B cell (primary cell): ENCODE data around the gene XYLT1. TPM values are rescaled to one million over a fixed set of nuclear protein-coding genes. Genes with fewer than 3 reads are reported as not detected.

ENCODE experiments used
- ATAC-seq: fragments of 200-7000 bp; cut with Tn5 transposase; one replicate; pipeline ENCODE4 v1.10.0; 2021; ENCODE audit warnings: low read depth, mild to moderate bottlenecking, moderate number of reproducible peaks, moderate library complexity
- CTCF ChIA-PET: fragments of 350-600 bp; sonication (Branson Sonifier 250); formaldehyde crosslinking; loops from one replicate; lab custom pipeline; 2021; ENCODE audit warnings: antibody characterized with exemption, inconsistent platforms; lab: Charles Lee
- POLR2A ChIA-PET: fragments of 350-600 bp; sonication (Branson Sonifier 250); formaldehyde crosslinking; loops from one replicate; lab custom pipeline; 2021; ENCODE audit warnings: antibody characterized with exemption; lab: Charles Lee
- DNase-seq: peaks from one replicate; pipeline ENCODE4 v3.0.0; 2013
- H2AFZ ChIP-seq: 2 replicates; pipeline ENCODE4 v1.6.1; 2012; ENCODE audit warnings: mild to moderate bottlenecking, low read depth, low read length; ENCODE audit not compliant: insufficient read depth, poor library complexity, severe bottlenecking
- H3K27ac ChIP-seq, 2 donors: 1 replicate in 1 of 2; 2 replicates in 1 of 2; pipeline ENCODE4 v1.5.1; 2012 to 2013; ENCODE audit warnings: low read length in 2 of 2, mild to moderate bottlenecking in 2 of 2, moderate library complexity in 1 of 2
- H3K27me3 ChIP-seq, 4 experiments: fragments of 200-600 bp in 1 of 4; sonication (generic) in 1 of 4; replicated peaks in 1 of 4; 1 replicate in 2 of 4; 2 replicates in 2 of 4; pipeline versions ENCODE4 v1.6.1 to v1.7.0; 2013 to 2016; ENCODE audit warnings: low read length in 3 of 4, mild to moderate bottlenecking in 2 of 4, mixed read lengths in 1 of 4, moderate library complexity in 1 of 4; ENCODE audit not compliant: insufficient read depth in 4 of 4, control insufficient read depth in 3 of 4; ENCODE audit errors: control extremely low read depth in 1 of 4
- H3K36me3 ChIP-seq, 2 experiments: replicated peaks in 1 of 2; 1 replicate in 1 of 2; 2 replicates in 1 of 2; pipeline versions ENCODE4 v1.6.1 to v1.7.1; 2013; ENCODE audit warnings: low read length in 1 of 2; ENCODE audit not compliant: insufficient read depth in 2 of 2, control insufficient read depth in 1 of 2; ENCODE audit errors: control extremely low read depth in 1 of 2, extremely low read depth in 1 of 2
- H3K4me1 ChIP-seq, 2 donors: fragments of 200-600 bp in 1 of 2; sonication (generic) in 1 of 2; 1 replicate in 1 of 2; 2 replicates in 1 of 2; pipeline versions ENCODE4 v1.5.1 to v1.6.1; 2013 to 2017; ENCODE audit warnings: low read length in 2 of 2; ENCODE audit not compliant: control insufficient read depth in 2 of 2, insufficient read depth in 2 of 2
- H3K4me2 ChIP-seq: replicated peaks from 2 replicates; pipeline ENCODE3; 2012; ENCODE audit warnings: mild to moderate bottlenecking, low read depth, low read length; ENCODE audit not compliant: poor library complexity, severe bottlenecking
- H3K4me3 ChIP-seq, 5 experiments: fragments of 200-600 bp in 1 of 5; sonication (generic) in 1 of 5; 1 replicate in 3 of 5; 2 replicates in 2 of 5; pipeline versions ENCODE4 v1.5.1 to v1.7.0; 2011 to 2016; ENCODE audit warnings: low read length in 4 of 5, mild to moderate bottlenecking in 4 of 5, low read depth in 2 of 5, control low read depth in 1 of 5, moderate library complexity in 1 of 5; ENCODE audit not compliant: insufficient read depth in 1 of 5; ENCODE audit errors: control extremely low read depth in 1 of 5, extremely low read depth in 1 of 5
- H3K79me2 ChIP-seq: fragments of 200-600 bp; sonication (generic); one replicate; pipeline ENCODE4 v1.6.0; 2016; ENCODE audit warnings: low read length; ENCODE audit not compliant: control insufficient read depth, insufficient read depth
- H3K9ac ChIP-seq: fragments of 200-600 bp; sonication (generic); 2 replicates; pipeline ENCODE4 v1.6.1; 2017; ENCODE audit warnings: mild to moderate bottlenecking, low read length, moderate library complexity
- H3K9me3 ChIP-seq, 3 donors: one replicate each; pipeline versions ENCODE4 v1.6.1 to v1.7.1; 2013; ENCODE audit warnings: low read length in 2 of 3; ENCODE audit not compliant: control insufficient read depth in 2 of 3, insufficient read depth in 1 of 3; ENCODE audit errors: control extremely low read depth in 1 of 3
- H4K20me1 ChIP-seq: 2 replicates; pipeline ENCODE4 v1.6.0; 2012; ENCODE audit warnings: mild to moderate bottlenecking, low read length; ENCODE audit not compliant: insufficient read depth, control insufficient read depth, poor library complexity, severe bottlenecking
- H3K27ac Mint-ChIP-seq: one replicate; pipeline ENCODE4 v1.8.0; 2021; ENCODE audit warnings: mixed read lengths
- H3K27me3 Mint-ChIP-seq: one replicate; pipeline ENCODE4 v1.8.0; 2021; ENCODE audit warnings: mixed read lengths
- H3K4me1 Mint-ChIP-seq: one replicate; pipeline ENCODE4 v1.8.0; 2021; ENCODE audit warnings: mixed read lengths
- H3K4me3 Mint-ChIP-seq: one replicate; pipeline ENCODE4 v1.8.0; 2021; ENCODE audit warnings: mixed read lengths
- H3K9me3 Mint-ChIP-seq: one replicate; pipeline ENCODE4 v1.8.0; 2022; ENCODE audit warnings: mixed read lengths; ENCODE audit not compliant: insufficient read depth
- EZH2 ChIP-seq: IDR thresholded peaks from 2 replicates; pipeline ENCODE4 v1.6.1; 2012; ENCODE audit warnings: borderline replicate concordance, low read depth, mild to moderate bottlenecking, moderate library complexity, low read length; ENCODE audit not compliant: insufficient read depth, poor library complexity, severe bottlenecking
- WGBS: methylation state at CpG from one replicate; pipeline ENCODE4 v1.1.5; 2013; ENCODE audit warnings: missing lambda C conversion rate; ENCODE audit not compliant: insufficient coverage; 5-methylcytosine and 5-hydroxymethylcytosine counted together
- intact Hi-C: fragments of 100-400 bp; cut with micrococcal nuclease; formaldehyde crosslinking; loops from one replicate; pipeline ENCODE4 v1.10.0; 2022
- polyA plus RNA-seq: library from polyadenylated mRNA; depleted of rRNA; stranded (reverse); fragments of >200 nt; gene quantifications from 2 replicates; pipeline ENCODE4 v1.2.3, GENCODE V29; 2012
- total RNA-seq, 2 donors: library from RNA; stranded (reverse); fragments of 120-200 nt in 1 of 2; gene quantifications; 1 replicate in 1 of 2; 2 replicates in 1 of 2; pipeline versions ENCODE4 v1.2.3 to v1.2.4, GENCODE V29; 2013 to 2022
- TF ChIP-seq, protein P1 (sequence below): fragments of 200-600 bp; IDR thresholded peaks from one replicate; pipeline ENCODE4 v1.8.0; 2022; ENCODE audit warnings: antibody characterized with exemption, mild to moderate bottlenecking

Gene XYLT1
- total and polyA plus RNA-seq, 2 donors (not counting 1 experiment from before 2014, with no cell fraction given) = 8.7 to 59.6 TPM

DNA sequence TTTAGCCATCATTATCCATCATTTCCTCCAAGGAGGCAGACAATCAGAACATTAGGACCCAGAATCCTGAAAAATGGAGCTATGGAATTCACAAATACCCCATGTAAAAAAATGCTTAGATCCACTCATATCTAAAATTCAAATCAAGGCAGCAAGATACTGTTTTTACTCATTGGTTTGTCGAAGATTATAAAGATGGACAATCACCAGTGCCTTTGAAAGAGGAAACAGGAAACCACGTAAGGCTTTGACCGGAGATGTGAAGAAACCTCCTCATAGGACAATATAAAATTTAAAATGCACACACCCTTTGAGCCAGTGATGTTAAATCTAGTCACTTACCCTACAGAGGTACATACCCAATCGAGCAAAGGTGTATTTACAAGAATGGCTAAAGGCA is 130.0 kb downstream of the XYLT1 start:
- CTCF ChIA-PET = interaction anchor here (1.0 to 1.6 kb wide), 2 partner anchors 61 to 127 kb away, joined by 3 read pairs; no protein-coding TSS in a partner anchor

DNA sequence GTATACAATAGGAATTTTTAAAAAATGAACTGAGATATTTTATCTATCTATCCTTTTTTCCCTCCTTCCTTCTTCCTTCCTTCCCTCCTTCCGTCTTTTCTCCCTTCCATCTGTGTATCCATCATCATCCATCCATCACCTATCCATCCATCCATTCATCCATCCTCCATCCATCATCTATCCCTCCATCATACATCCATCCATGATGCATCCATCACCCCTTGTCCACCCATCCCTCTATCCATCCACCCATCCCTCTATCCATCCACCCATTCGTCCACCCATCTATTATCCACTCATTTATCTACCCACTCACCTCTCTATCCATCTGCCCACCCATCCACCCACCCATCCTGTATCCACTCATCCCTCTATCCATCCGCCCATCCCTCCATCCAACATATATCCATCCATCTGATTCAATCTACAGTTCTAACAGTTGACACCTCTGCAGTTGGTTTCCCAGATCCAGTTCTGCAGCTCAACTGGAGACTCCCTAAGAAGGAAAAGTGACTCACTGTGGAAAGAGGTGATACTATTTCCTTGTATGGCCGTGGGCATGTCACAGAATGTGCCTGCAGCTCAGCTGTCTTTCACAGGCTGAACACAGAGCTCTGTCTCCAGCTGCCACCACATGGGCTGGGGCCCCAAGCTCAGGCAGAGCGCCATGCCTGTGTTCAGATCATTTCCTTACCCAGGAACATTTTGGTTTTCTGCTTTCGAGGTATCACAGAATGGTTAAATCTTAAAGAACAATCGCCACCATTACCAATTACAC is 130.8 kb downstream of the XYLT1 start:
- Histone ChIP-seq H4K20me1 (no peaks in the 10 kb centered on the region), H3K36me3 (peaks cover 0 to 4% of the 10 kb centered on the region in 2 experiments), H3K79me2 (peaks cover 38% of the 10 kb centered on the region), H3K4me3 (no peak overlapping the region), H2AFZ (no peak overlapping the region), H3K27ac (no peak overlapping the region), H3K4me2 (no peak overlapping the region), H3K27me3 (no peaks in the 10 kb centered on the region), H3K9me3 (no peaks in the 10 kb centered on the region), H3K9ac (no peak overlapping the region), H3K4me1 (peaks cover 45 to 49% of the 10 kb centered on the region in 2 donors)
- DNase-seq (no peak), ATAC-seq (no peak)
- ChIA-PET CTCF (interaction anchor here (1.0 kb wide), 1 partner anchor 128 kb away, joined by 3 read pairs; no protein-coding TSS in a partner anchor), POLR2A (no interaction called here)
- Mint-ChIP-seq H3K27me3 (no peaks in the 10 kb centered on the region), H3K27ac (no peak overlapping the region), H3K4me1 (peaks cover 50% of the 10 kb centered on the region), H3K9me3 (no peaks in the 10 kb centered on the region), H3K4me3 (no peak overlapping the region)
- TF ChIP-seq, protein P1, sequence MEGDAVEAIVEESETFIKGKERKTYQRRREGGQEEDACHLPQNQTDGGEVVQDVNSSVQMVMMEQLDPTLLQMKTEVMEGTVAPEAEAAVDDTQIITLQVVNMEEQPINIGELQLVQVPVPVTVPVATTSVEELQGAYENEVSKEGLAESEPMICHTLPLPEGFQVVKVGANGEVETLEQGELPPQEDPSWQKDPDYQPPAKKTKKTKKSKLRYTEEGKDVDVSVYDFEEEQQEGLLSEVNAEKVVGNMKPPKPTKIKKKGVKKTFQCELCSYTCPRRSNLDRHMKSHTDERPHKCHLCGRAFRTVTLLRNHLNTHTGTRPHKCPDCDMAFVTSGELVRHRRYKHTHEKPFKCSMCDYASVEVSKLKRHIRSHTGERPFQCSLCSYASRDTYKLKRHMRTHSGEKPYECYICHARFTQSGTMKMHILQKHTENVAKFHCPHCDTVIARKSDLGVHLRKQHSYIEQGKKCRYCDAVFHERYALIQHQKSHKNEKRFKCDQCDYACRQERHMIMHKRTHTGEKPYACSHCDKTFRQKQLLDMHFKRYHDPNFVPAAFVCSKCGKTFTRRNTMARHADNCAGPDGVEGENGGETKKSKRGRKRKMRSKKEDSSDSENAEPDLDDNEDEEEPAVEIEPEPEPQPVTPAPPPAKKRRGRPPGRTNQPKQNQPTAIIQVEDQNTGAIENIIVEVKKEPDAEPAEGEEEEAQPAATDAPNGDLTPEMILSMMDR = no peak
- no peak for TF ChIP-seq EZH2
- intact Hi-C loops = no loop called here
- 74% methylated on average over 6 of the region's 7 CpGs for WGBS

More for the DNA sequence above, 130.0 kb downstream of the XYLT1 start:
- peaks cover 51% of the 10 kb centered on the region for H3K4me1 Mint-ChIP-seq
- Histone ChIP-seq H3K79me2 (peaks cover 42% of the 10 kb centered on the region), H3K4me3 (peak overlapping the region in 1 of 5 experiments; percentile 31), H3K27ac (no peak overlapping the region), H3K27me3 (no peaks in the 10 kb centered on the region), H3K4me1 (peaks cover 51 to 58% of the 10 kb centered on the region in 2 donors), H3K4me2 (peak overlapping the region; percentile 53), H3K36me3 (peaks cover 0 to 4% of the 10 kb centered on the region in 2 experiments), H2AFZ (peak overlapping the region; percentile 6), H3K9ac (no peak overlapping the region), H4K20me1 (no peaks in the 10 kb centered on the region), H3K9me3 (no peaks in the 10 kb centered on the region)
- H3K27ac Mint-ChIP-seq = no peak overlapping the region
- WGBS = no CpG with 5 or more reads among the region's 4 CpGs
- intact Hi-C loops = no loop called here
- TF ChIP-seq EZH2 = no peak
- TF ChIP-seq, protein P1 = no peak
- no peaks in the 10 kb centered on the region for H3K9me3 Mint-ChIP-seq
- no peak for ATAC-seq
- POLR2A ChIA-PET = no interaction called here
- peak overlapping the region; percentile 24 for H3K4me3 Mint-ChIP-seq
- DNase-seq = no peak
- no peaks in the 10 kb centered on the region for H3K27me3 Mint-ChIP-seq
